ES-I3 (cell line): ENCODE data around the gene PIGN.
"Not testable (repeated sequence)": the region's sequence is repeated elsewhere in the genome, so short reads cannot be mapped to it uniquely, and the experiment has no call there.

Source experiments
- H3K36me3 ChIP-seq: 2 replicates; pipeline ENCODE4 v1.6.1; 2013; ENCODE audit warnings: mild to moderate bottlenecking, low read length, control low read depth, moderate library complexity; ENCODE audit not compliant: insufficient read depth
- H3K4me1 ChIP-seq: 2 replicates; pipeline ENCODE4 v1.6.1; 2013; ENCODE audit warnings: mild to moderate bottlenecking, control low read depth, low read length; ENCODE audit not compliant: insufficient read depth
- H3K9ac ChIP-seq: 2 replicates; pipeline ENCODE4 v1.6.1; 2013; ENCODE audit warnings: low read depth, mild to moderate bottlenecking, low read length, moderate library complexity
- H3K9me3 ChIP-seq: 2 replicates; pipeline ENCODE4 v1.6.1; 2013; ENCODE audit warnings: mild to moderate bottlenecking, low read length, moderate library complexity; ENCODE audit not compliant: control insufficient read depth, insufficient read depth

The PIGN gene

GRCh38 chr18:62044490-62045000 is 142.3 kb downstream of the PIGN start:
- Histone ChIP-seq H3K9ac (no peak overlapping the region; the same call in 1 of the 2 replicates), H3K36me3 (peaks cover 3% of the 10 kb centered on the region; the same call in 1 of the 2 replicates), H3K4me1 (no peaks in the 10 kb centered on the region), H3K9me3 (no peaks in the 10 kb centered on the region; the same call in 1 of the 2 replicates)

DNA sequence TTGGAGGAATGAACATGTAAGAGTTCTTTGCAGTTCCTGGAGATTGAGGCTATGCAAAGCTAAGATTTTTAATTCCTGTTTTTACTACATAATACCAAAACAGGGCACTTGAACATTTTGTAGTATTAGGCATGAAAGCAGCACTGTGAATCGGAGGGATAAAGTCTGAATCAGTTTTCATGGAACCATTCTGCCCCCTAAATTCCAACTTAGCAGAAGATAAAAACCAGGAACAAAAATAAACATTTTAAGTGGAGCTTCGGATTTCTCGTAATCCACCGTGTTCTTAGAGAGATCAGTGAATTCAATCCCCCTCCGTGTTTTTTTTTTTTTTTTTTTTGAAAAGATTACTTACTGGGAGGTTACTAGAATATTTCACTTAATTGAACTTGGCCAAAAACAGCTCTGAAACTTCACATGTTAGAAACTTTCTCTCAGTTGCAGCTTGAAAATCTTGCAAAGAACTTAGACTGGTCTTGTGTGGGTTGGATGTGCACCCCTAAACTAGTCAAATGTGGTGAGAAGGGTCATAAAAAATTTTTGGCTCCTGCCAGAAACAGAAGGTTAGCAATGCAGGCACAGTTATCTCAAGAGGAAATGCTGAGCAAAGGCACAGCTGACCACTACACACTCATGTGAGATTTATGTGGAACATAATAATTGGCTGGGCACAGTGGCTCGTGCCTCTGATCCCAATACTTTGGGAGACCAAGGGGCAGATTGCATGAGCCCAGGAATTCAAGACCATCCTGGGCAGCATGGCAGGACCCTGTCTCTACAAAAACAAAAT is 148.7 kb downstream of the PIGN start:
- no peaks in the 10 kb centered on the region for H3K9me3 ChIP-seq
- H3K4me1 ChIP-seq = no peaks in the 10 kb centered on the region
- H3K36me3 ChIP-seq = no peaks in the 10 kb centered on the region
- H3K9ac ChIP-seq = no peak overlapping the region

- H3K4me1 ChIP-seq = no peaks in the 10 kb centered on the region
Observed at GRCh38 chr18:62037012-62037742, 149.7 kb downstream of the PIGN start.

DNA sequence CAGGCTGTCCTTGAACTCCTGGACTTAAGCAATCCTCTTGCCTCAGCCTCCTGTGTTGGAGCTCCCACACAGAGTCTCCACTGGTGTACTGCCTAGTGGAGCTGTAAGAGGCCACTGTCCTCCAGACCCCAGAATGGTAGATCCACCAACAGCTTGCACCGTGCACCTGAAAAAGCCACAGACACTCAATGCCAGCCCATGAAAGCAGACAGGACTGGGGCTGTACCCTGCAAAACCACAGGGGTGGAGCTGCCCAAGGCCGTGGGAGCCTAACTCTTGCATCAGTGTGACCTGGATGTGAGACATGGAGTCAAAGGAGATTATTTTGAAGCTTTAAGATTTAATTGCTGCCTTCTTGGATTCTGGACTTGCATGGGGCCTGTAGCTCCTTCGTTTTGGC is 152.6 kb downstream of the PIGN start:
- H3K36me3 ChIP-seq, H3K9ac ChIP-seq, H3K9me3 ChIP-seq, H3K4me1 ChIP-seq: not testable (repeated sequence)

More at GRCh38 chr18:62037012-62037742, 149.7 kb downstream of the PIGN start:
- Histone ChIP-seq H3K9me3 (no peaks in the 10 kb centered on the region), H3K36me3 (no peaks in the 10 kb centered on the region), H3K9ac (no peak overlapping the region)

- Histone ChIP-seq H3K9ac (no peak overlapping the region), H3K4me1 (peaks cover 2% of the 10 kb centered on the region; the same call in 1 of the 2 replicates)
Observed at GRCh38 chr18:62033756-62034155, 153.1 kb downstream of the PIGN start.

DNA sequence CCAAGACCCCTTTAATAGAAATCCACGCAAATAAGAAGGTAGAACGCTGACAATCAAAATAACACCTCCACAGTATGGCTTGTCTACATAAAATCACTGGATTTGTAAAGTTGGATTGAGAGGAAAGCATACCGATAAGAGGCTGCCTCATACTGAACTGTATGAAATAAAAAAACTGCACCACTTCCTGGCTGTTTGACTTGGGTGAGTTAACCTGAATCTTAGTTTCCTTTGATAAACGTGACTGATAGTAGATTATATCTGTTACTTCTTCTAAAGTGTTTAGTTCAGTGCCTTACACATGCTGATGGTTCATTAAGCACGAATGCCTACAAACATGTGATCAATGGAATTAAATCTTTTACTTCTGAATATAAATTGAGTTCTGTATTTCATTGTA is 153.6 kb downstream of the PIGN start:
- H3K9ac ChIP-seq = no peak overlapping the region
- H3K4me1 ChIP-seq = peaks cover 8% of the 10 kb centered on the region; the same call in 1 of the 2 replicates
- peaks cover 2% of the 10 kb centered on the region; the same call in 1 of the 2 replicates for H3K9me3 ChIP-seq
- no peaks in the 10 kb centered on the region for H3K36me3 ChIP-seq

More at GRCh38 chr18:62033756-62034155, 153.1 kb downstream of the PIGN start:
- peaks cover 2% of the 10 kb centered on the region; the same call in 1 of the 2 replicates for H3K9me3 ChIP-seq
- H3K36me3 ChIP-seq = no peaks in the 10 kb centered on the region

DNA sequence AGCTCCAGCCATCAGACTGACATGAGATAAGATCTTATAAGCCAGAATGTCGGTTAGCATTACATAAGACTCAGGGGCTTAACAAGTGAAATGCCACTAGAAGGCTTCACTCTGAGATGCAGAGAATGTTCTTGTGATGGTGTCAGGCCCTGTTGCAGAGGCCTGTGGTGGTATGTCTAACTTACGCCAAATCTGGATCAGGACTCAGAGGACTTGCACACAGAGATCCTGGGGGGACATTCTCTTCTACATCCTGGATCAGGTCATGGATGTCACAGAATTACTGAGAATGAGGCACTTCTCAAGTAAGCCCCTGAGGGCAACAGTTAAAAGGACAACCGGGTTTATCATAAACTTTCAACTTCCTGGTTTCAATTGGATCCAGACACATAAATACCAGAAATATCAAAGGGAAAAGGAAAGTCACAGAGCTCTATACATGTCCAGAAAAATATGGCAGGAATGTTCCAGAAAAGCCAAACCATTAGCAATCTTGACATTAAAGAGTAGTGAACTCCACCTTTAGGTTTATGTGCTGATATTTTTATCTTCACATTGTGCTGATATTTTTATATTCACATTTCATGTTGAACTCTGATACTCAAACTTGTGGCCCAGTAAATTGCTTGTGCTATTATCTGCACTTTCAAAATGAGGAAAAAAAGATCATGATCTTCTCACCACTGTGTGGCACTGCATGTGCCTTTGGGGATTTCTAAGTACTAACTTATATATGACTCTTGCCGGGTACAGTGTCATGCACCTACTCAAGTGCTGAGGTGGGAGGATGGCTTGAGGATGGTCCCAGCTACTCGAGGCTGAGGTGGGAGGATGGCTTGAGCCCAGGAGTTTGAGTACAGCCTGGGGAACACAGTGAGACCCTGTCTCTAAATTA is 156.5 kb downstream of the PIGN start:
- Histone ChIP-seq H3K9ac (no peak overlapping the region), H3K9me3 (peaks cover 2% of the 10 kb centered on the region; the same call in 1 of the 2 replicates), H3K4me1 (peaks cover 13% of the 10 kb centered on the region; the same call in 1 of the 2 replicates), H3K36me3 (no peaks in the 10 kb centered on the region)

- H3K9ac ChIP-seq = no peak overlapping the region
- peaks cover 13% of the 10 kb centered on the region; the same call in 1 of the 2 replicates for H3K4me1 ChIP-seq
- H3K9me3 ChIP-seq = peaks cover 2% of the 10 kb centered on the region; the same call in 1 of the 2 replicates
- H3K36me3 ChIP-seq = no peaks in the 10 kb centered on the region
Observed at GRCh38 chr18:62028715-62029114, 158.1 kb downstream of the PIGN start.

GRCh38 chr18:62027914-62028520 is 158.8 kb downstream of the PIGN start:
- no peaks in the 10 kb centered on the region for H3K36me3 ChIP-seq

DNA sequence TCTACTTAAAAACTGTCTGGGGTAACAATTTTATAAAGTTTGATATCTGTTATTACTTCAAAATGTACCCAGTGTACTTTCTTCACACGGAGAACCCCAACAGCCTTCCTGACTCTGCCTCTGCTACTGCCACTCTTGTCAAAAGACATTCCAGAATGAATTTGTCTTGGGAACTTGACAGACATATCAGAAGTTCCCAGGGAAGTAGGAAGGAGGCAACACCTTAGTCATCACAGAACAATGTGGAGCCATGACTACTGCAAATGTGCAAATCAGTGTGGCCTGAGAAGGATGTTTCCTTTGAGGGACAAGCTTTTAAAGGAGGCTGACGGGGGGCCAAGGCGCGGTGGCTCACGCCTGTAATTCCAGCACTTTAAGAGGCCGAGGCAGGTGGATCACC is 160.3 kb downstream of the PIGN start:
- H3K9ac ChIP-seq = no peak overlapping the region
- H3K9me3 ChIP-seq = peaks cover 2% of the 10 kb centered on the region; the same call in 1 of the 2 replicates
- H3K4me1 ChIP-seq = peaks cover 13% of the 10 kb centered on the region; the same call in 1 of the 2 replicates
- no peaks in the 10 kb centered on the region for H3K36me3 ChIP-seq

More at GRCh38 chr18:62027914-62028520, 158.8 kb downstream of the PIGN start:
- H3K9ac ChIP-seq = no peak overlapping the region
- peaks cover 13% of the 10 kb centered on the region; the same call in 1 of the 2 replicates for H3K4me1 ChIP-seq
- peaks cover 2% of the 10 kb centered on the region; the same call in 1 of the 2 replicates for H3K9me3 ChIP-seq

GRCh38 chr18:62024983-62025382 is 161.9 kb downstream of the PIGN start:
- Histone ChIP-seq H3K9ac (no peak overlapping the region), H3K9me3 (peaks cover 2% of the 10 kb centered on the region; the same call in 1 of the 2 replicates), H3K36me3 (no peaks in the 10 kb centered on the region), H3K4me1 (peaks cover 13% of the 10 kb centered on the region; the same call in 1 of the 2 replicates)

GRCh38 chr18:62023536-62023935 is 163.3 kb downstream of the PIGN start:
- no peak overlapping the region for H3K9ac ChIP-seq
- peaks cover 2% of the 10 kb centered on the region; the same call in 1 of the 2 replicates for H3K9me3 ChIP-seq
- no peaks in the 10 kb centered on the region for H3K36me3 ChIP-seq
- H3K4me1 ChIP-seq = 0 out of 2 replicates have a peak, but pooled peaks cover 9% of the 10 kb centered on the region

GRCh38 chr18:62018759-62019041 is 168.2 kb downstream of the PIGN start:
- H3K4me1 ChIP-seq = no peaks in the 10 kb centered on the region
- no peaks in the 10 kb centered on the region for H3K36me3 ChIP-seq
- H3K9me3 ChIP-seq = peaks cover 2% of the 10 kb centered on the region; the same call in 1 of the 2 replicates
- H3K9ac ChIP-seq = no peak overlapping the region
